Immature natural killer cell (primary cell): ENCODE measurements around the gene BEGAIN. TPM values are rescaled to one million over a fixed set of nuclear protein-coding genes. Genes with fewer than 3 reads are reported as not detected.

ENCODE experiments used
- DNase-seq, 3 donors: peaks; one replicate each; pipeline ENCODE4 v3.0.0; 2022; ENCODE audit warnings: mixed read lengths in 1 of 3
- H3K27ac Mint-ChIP-seq, 6 donors: one replicate each; pipeline ENCODE4 v1.8.0; 2020; ENCODE audit warnings: mixed read lengths in 6 of 6, mild to moderate bottlenecking in 5 of 6, inconsistent platforms in 4 of 6, moderate library complexity in 3 of 6
- H3K27me3 Mint-ChIP-seq, 3 donors: one replicate each; pipeline ENCODE4 v1.8.0; 2020 to 2021; ENCODE audit warnings: low read depth in 3 of 3, mild to moderate bottlenecking in 3 of 3, mixed read lengths in 3 of 3, moderate library complexity in 3 of 3, inconsistent platforms in 1 of 3
- H3K36me3 Mint-ChIP-seq, 3 donors: one replicate each; pipeline ENCODE4 v1.8.0; 2020; ENCODE audit warnings: mixed read lengths in 3 of 3, inconsistent platforms in 2 of 3, mild to moderate bottlenecking in 2 of 3
- H3K4me1 Mint-ChIP-seq, 2 donors: one replicate each; pipeline ENCODE4 v1.8.0; 2020; ENCODE audit warnings: inconsistent platforms in 2 of 2, mild to moderate bottlenecking in 2 of 2, mixed read lengths in 2 of 2, moderate library complexity in 1 of 2
- H3K4me3 Mint-ChIP-seq, 5 donors: one replicate each; pipeline ENCODE4 v1.8.0; 2020; ENCODE audit warnings: mild to moderate bottlenecking in 5 of 5, mixed read lengths in 5 of 5, inconsistent platforms in 3 of 5, moderate library complexity in 3 of 5
- H3K9me3 Mint-ChIP-seq, 6 donors: one replicate each; pipeline ENCODE4 v1.8.0; 2020; ENCODE audit warnings: mild to moderate bottlenecking in 6 of 6, mixed read lengths in 6 of 6, inconsistent platforms in 4 of 6, moderate library complexity in 3 of 6
- polyA plus RNA-seq, 3 donors: library from polyadenylated mRNA; unstranded; fragments of 300-500 nt; fragmentation: Illumina TruSeq; gene quantifications; one replicate each; pipeline ENCODE4 v1.2.3, GENCODE V29; 2021

The BEGAIN gene
- polyA plus RNA-seq, 3 donors from 2014 or later = not detected

- Mint-ChIP-seq H3K27ac (no peak overlapping the region), H3K9me3 (peaks cover 0 to 3% (median 0%) of the 10 kb centered on the region in 6 donors), H3K4me3 (no peak overlapping the region), H3K27me3 (peaks cover 12 to 31% (median 28%) of the 10 kb centered on the region in 3 donors), H3K36me3 (peaks cover 3 to 7% (median 3%) of the 10 kb centered on the region in 3 donors), H3K4me1 (peaks cover 26 to 27% of the 10 kb centered on the region in 2 donors)
- DNase-seq = no peak
Measured at GRCh38 chr14:100620255-100621100, 33.3 kb upstream of the BEGAIN start.

- peaks cover 11 to 32% (median 27%) of the 10 kb centered on the region in 3 donors for H3K27me3 Mint-ChIP-seq
- no peak overlapping the region for H3K27ac Mint-ChIP-seq
- DNase-seq = no peak
- peaks cover under 1 to 3% (median 1%) of the 10 kb centered on the region in 3 donors for H3K36me3 Mint-ChIP-seq
- H3K4me3 Mint-ChIP-seq = no peak overlapping the region
- H3K4me1 Mint-ChIP-seq = peaks cover 26 to 27% of the 10 kb centered on the region in 2 donors
- H3K9me3 Mint-ChIP-seq = peaks cover 0 to 2% (median 0%) of the 10 kb centered on the region in 6 donors
Measured at GRCh38 chr14:100619396-100620254, 32.4 kb upstream of the BEGAIN start.

GRCh38 chr14:100618763-100619320, 31.6 kb upstream of the BEGAIN start:
- peak overlapping the region in 3 of 5 donors; percentile 10 to 63 (median 15) for H3K4me3 Mint-ChIP-seq
- peaks cover 13 to 32% (median 24%) of the 10 kb centered on the region in 3 donors for H3K27me3 Mint-ChIP-seq
- H3K4me1 Mint-ChIP-seq = peaks cover 26 to 27% of the 10 kb centered on the region in 2 donors
- peaks cover 0 to 3% (median 0%) of the 10 kb centered on the region in 3 donors for H3K36me3 Mint-ChIP-seq
- H3K9me3 Mint-ChIP-seq = no peaks in the 10 kb centered on the region
- no peak overlapping the region for H3K27ac Mint-ChIP-seq
- no peak for DNase-seq

DNA sequence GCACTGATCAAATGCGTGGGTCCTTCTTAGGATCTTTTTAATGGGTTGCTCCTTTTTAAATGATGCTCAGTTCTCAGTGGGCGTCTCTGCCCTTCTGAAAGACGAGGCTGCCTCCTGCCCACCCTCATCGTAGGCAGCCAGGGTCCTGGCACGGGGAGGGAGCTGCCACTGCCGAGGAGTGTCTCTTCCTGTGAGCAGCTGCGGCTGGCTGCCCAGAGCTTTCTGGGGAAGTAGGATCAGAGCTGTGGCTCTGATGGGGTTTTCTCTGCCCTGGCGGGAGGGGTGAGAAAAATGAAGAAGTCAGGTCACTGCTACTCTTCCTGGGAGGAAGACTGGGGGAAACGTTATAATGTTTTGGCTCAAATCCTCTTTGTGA, 31.1 kb upstream of the BEGAIN start:
- Mint-ChIP-seq H3K4me3 (peak overlapping the region; percentile 15 to 63 (median 38)), H3K4me1 (peaks cover 26 to 27% of the 10 kb centered on the region in 2 donors), H3K27me3 (peaks cover 13 to 32% (median 24%) of the 10 kb centered on the region in 3 donors), H3K36me3 (peaks cover 0 to 3% (median 0%) of the 10 kb centered on the region in 3 donors), H3K9me3 (no peaks in the 10 kb centered on the region), H3K27ac (no peak overlapping the region)
- DNase-seq = no peak

DNA sequence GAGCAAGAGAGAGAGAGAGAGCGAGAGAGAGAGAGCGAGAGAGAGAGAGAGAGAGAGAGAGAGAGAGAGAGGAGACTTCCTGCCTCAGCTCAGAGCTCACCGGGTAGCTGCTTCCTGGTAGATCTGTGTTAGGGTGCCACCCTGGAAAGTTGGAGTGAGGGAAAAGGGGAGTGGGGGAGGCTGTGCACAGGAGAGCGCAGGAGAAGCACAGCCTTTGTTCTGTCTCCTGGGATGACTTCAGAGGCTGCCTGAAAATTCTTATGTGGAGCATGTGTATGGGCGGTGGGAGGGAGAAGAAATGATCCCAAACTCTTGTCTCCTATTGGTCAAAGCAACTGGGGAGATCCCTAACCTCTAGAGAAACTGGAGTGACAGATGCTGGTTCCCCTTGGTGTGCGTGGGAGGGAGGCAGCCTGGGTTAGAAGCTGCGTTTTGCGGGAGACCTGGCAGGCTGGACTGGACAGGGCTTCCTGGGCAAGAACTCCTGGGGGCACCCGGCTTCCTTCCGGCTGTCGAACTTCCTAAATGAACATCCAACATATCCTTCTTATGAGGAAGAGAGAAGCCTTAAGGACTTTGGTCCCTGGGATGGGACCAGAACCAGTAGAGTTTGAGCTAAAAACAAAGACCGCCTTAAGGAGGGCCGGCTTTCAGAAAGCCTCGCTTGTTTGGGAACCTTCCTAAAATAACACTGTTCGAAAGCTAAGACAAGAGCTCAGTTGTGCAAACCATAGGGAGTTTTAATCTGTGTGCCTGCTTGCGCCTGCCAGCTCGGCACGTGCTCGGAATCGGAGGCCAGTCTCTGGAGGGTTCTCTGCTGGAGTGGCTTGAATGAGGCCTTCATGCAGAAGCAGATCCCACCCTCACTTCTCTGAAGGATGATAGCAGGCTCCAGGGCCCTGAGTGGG, 30.4 kb upstream of the BEGAIN start:
- H3K9me3 Mint-ChIP-seq = no peaks in the 10 kb centered on the region
- peak overlapping the region in 5 of 6 donors; percentile 13 to 88 (median 56) for H3K27ac Mint-ChIP-seq
- peaks cover 26 to 27% of the 10 kb centered on the region in 2 donors for H3K4me1 Mint-ChIP-seq
- H3K27me3 Mint-ChIP-seq = peaks cover 13 to 32% (median 24%) of the 10 kb centered on the region in 3 donors
- peaks cover 0 to 3% (median 0%) of the 10 kb centered on the region in 3 donors for H3K36me3 Mint-ChIP-seq
- H3K4me3 Mint-ChIP-seq = peak overlapping the region; percentile 54 to 72 (median 69)
- DNase-seq = peak in 2 of 3 donors; percentile 38 to 54

DNA sequence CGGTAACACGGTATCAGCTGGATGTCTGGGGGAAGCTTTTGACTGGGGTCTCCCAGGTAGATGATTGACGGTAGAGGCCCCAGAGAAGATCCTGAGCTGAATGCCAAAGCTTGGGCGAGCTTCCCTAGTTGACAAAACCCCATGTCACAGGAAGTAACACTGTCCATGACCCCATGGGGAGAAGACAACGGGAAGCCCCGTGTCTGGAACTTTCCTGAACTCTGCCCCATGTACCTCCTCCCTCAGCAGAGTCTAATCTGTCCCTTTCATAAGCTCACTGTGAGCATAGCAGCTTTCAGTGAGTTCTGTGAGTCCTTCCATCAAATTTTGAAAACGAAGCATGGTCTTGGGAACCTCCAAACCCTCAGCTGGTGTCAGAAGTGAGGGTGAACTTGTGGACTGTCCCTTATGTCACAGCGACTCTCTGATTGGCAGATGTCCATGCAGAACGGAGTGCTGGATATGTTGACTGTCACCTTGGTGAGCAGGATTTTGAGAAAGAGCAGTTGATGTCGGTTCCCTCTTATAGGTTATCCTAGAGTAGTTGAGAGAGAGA, 29.7 kb upstream of the BEGAIN start:
- peaks cover 26 to 27% of the 10 kb centered on the region in 2 donors for H3K4me1 Mint-ChIP-seq
- H3K27me3 Mint-ChIP-seq = peaks cover 13 to 32% (median 27%) of the 10 kb centered on the region in 3 donors
- H3K4me3 Mint-ChIP-seq = peak overlapping the region; percentile 54 to 72 (median 69)
- no peaks in the 10 kb centered on the region for H3K9me3 Mint-ChIP-seq
- peak in 1 of 3 donors; percentile 18 for DNase-seq
- peak overlapping the region in 4 of 6 donors; percentile 13 to 88 (median 63) for H3K27ac Mint-ChIP-seq
- peaks cover 0 to 3% (median 0%) of the 10 kb centered on the region in 3 donors for H3K36me3 Mint-ChIP-seq

- no peak overlapping the region for H3K4me3 Mint-ChIP-seq
- peaks cover 26 to 27% of the 10 kb centered on the region in 2 donors for H3K4me1 Mint-ChIP-seq
- H3K27ac Mint-ChIP-seq = no peak overlapping the region
Measured at GRCh38 chr14:100615736-100616695, 28.8 kb upstream of the BEGAIN start.

GRCh38 chr14:100614803-100615202, 27.6 kb upstream of the BEGAIN start:
- peaks cover 0 to 3% (median 0%) of the 10 kb centered on the region in 3 donors for H3K36me3 Mint-ChIP-seq
- H3K4me1 Mint-ChIP-seq = peaks cover 26 to 27% of the 10 kb centered on the region in 2 donors
- peaks cover 13 to 28% (median 22%) of the 10 kb centered on the region in 3 donors for H3K27me3 Mint-ChIP-seq
- H3K9me3 Mint-ChIP-seq = no peaks in the 10 kb centered on the region
- H3K4me3 Mint-ChIP-seq = no peak overlapping the region
- H3K27ac Mint-ChIP-seq = no peak overlapping the region
- no peak for DNase-seq

More at GRCh38 chr14:100615736-100616695, 28.8 kb upstream of the BEGAIN start:
- peaks cover 0 to 3% (median 0%) of the 10 kb centered on the region in 3 donors for H3K36me3 Mint-ChIP-seq
- no peak for DNase-seq
- H3K27me3 Mint-ChIP-seq = peaks cover 13 to 32% (median 22%) of the 10 kb centered on the region in 3 donors
- H3K9me3 Mint-ChIP-seq = no peaks in the 10 kb centered on the region

GRCh38 chr14:100612986-100613385, 25.8 kb upstream of the BEGAIN start:
- Mint-ChIP-seq H3K4me3 (no peak overlapping the region), H3K36me3 (peaks cover 0 to 3% (median 0%) of the 10 kb centered on the region in 3 donors), H3K27me3 (peaks cover 14 to 20% (median 18%) of the 10 kb centered on the region in 3 donors), H3K9me3 (no peaks in the 10 kb centered on the region), H3K4me1 (peaks cover 12 to 14% of the 10 kb centered on the region in 2 donors), H3K27ac (no peak overlapping the region)
- DNase-seq = no peak

DNA sequence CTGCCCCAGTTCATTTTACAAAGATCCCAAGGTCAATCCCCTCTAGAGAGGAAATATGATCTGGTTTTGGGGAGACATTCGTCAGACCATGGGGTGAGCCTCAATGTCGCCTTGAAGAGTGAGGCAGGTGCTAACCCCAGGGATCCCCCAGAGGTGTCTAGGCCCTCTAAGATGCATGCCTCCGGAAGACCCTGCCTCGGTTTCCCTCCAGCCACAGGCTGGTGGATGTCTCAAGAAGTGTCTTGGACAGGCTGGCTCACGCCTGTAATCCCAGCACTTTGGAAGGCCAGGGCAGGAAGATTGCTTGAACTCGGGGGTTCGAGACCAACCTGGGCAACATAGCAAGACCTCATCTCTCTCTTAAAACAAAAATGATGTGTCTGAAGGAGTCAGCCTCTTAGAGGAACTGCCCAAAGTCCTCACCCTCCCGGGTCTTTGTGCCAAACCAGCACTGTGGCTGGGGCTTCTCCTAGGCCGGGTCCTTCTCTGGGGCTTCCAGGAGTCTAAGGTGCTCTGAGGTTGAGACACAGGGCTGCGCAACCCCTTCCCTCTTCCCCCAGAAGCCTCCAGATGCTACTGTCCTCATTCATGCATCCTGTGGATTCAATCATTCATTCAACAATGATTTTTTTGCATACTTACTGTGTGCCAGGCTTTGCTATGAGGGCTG, 24.7 kb upstream of the BEGAIN start:
- no peak for DNase-seq
- H3K4me3 Mint-ChIP-seq = no peak overlapping the region
- peaks cover 2 to 3% of the 10 kb centered on the region in 2 donors for H3K4me1 Mint-ChIP-seq
- H3K36me3 Mint-ChIP-seq = no peaks in the 10 kb centered on the region
- H3K9me3 Mint-ChIP-seq = no peaks in the 10 kb centered on the region
- peaks cover 11 to 17% (median 15%) of the 10 kb centered on the region in 3 donors for H3K27me3 Mint-ChIP-seq
- H3K27ac Mint-ChIP-seq = no peak overlapping the region
